GM12878 (cell line): ENCODE results near the gene DGKB. TPM values are rescaled to one million over a fixed set of nuclear protein-coding genes. Genes with fewer than 3 reads are reported as not detected.

Source experiments
- ATAC-seq: fragments of 200-7000 bp; cut with Tn5 transposase; 3 replicates; pipeline ENCODE4 v1.9.1; 2020; ENCODE audit warnings: mild to moderate bottlenecking, moderate library complexity
- BruUV-seq: library from RNA; stranded (reverse); fragments of 400-500 nt; replicated peaks from 2 replicates; lab custom pipeline; 2021; lab: Mats Ljungman, UMichigan
- CTCF ChIA-PET: fragments of 300-600 bp; sonication (Branson Sonifier 250); formaldehyde crosslinking; extraction: SDS; loops from one replicate; lab custom pipeline; 2021; ENCODE audit warnings: inconsistent platforms; lab: Yijun Ruan, JAX
- POLR2A ChIA-PET: fragments of 350-600 bp; formaldehyde crosslinking; extraction: SDS; loops from one replicate; lab custom pipeline; 2021; ENCODE audit warnings: inconsistent platforms; lab: Charles Lee
- RAD21 ChIA-PET: fragments of 300-600 bp; sonication (Branson Sonifier 250); formaldehyde crosslinking; loops from one replicate; lab custom pipeline; 2023; ENCODE audit warnings: antibody characterized with exemption; ENCODE audit not compliant: unreplicated experiment; lab: Charles Lee
- SMC1A ChIA-PET: fragments of 300-600 bp; sonication (Branson Sonifier 250); formaldehyde crosslinking; loops from one replicate; lab custom pipeline; 2023; ENCODE audit not compliant: unreplicated experiment, uncharacterized antibody; lab: Charles Lee
- DNase-seq: peaks from one replicate; pipeline ENCODE4 v3.0.0-alpha.2; 2011; ENCODE audit warnings: low read depth, low spot score
- FAIRE-seq: peaks from 3 replicates; lab custom pipeline; 2011; peaks lifted over from hg19 to GRCh38; lab: Jason Lieb, UNC
- H2AFZ ChIP-seq: 2 replicates; pipeline ENCODE4 v1.6.0; 2011; ENCODE audit warnings: low read depth, low read length, control low read depth; ENCODE audit not compliant: control insufficient read depth
- H3K27ac ChIP-seq: 2 replicates; pipeline ENCODE4 v1.5.1; 2011; ENCODE audit warnings: control low read depth; ENCODE audit not compliant: control insufficient read depth, insufficient read depth
- H3K27me3 ChIP-seq, 2 experiments: replicated peaks in 1 of 2; 2 replicates each; pipeline versions ENCODE4 v1.6.0 to v1.6.1; 2011; ENCODE audit warnings: low read length in 1 of 2; ENCODE audit not compliant: control insufficient read depth in 2 of 2, insufficient read depth in 2 of 2
- H3K36me3 ChIP-seq, 2 experiments: 2 replicates each; pipeline ENCODE4 v1.5.1; 2011; ENCODE audit warnings: low read length in 1 of 2; ENCODE audit not compliant: control insufficient read depth in 2 of 2, insufficient read depth in 2 of 2
- H3K4me1 ChIP-seq: 2 replicates; pipeline ENCODE4 v1.6.1; 2011; ENCODE audit warnings: mild to moderate bottlenecking, low read length, moderate library complexity, mixed read lengths; ENCODE audit not compliant: control insufficient read depth, insufficient read depth
- H3K4me2 ChIP-seq: 2 replicates; pipeline ENCODE4 v1.6.0; 2011; ENCODE audit warnings: control low read depth; ENCODE audit not compliant: control insufficient read depth, insufficient read depth
- H3K4me3 ChIP-seq: fragments of 200-600 bp; sonication (generic); 2 replicates; pipeline ENCODE4 v1.5.1; 2016
- H3K79me2 ChIP-seq: 2 replicates; pipeline ENCODE4 v1.6.0; 2011; ENCODE audit warnings: low read length; ENCODE audit not compliant: control insufficient read depth, insufficient read depth
- H3K9ac ChIP-seq: 2 replicates; pipeline ENCODE4 v1.8.0; 2011; ENCODE audit warnings: low read length, control low read depth, mixed read lengths; ENCODE audit not compliant: control insufficient read depth, insufficient read depth
- H3K9me3 ChIP-seq: replicated peaks from 3 replicates; pipeline ENCODE4 v1.5.1; 2011; ENCODE audit warnings: mild to moderate bottlenecking, low read length; ENCODE audit not compliant: control insufficient read depth, insufficient read depth
- H4K20me1 ChIP-seq: 2 replicates; pipeline ENCODE4 v1.6.0; 2011; ENCODE audit not compliant: control insufficient read depth, insufficient read depth
- CHD1 ChIP-seq: IDR thresholded peaks from 2 replicates; pipeline ENCODE4 v1.6.1; 2012; ENCODE audit warnings: low read depth, low read length, improper control_type of control experiment
- EED ChIP-seq: sonication (generic); IDR thresholded peaks from 2 replicates; pipeline ENCODE4 v1.6.1; 2016; ENCODE audit warnings: antibody characterized with exemption, low read depth
- FOXK2 ChIP-seq: fragments of 450-650 bp; IDR thresholded peaks from 2 replicates; pipeline ENCODE4 v1.6.1; 2017; ENCODE audit warnings: mild to moderate bottlenecking, moderate library complexity
- GABPA ChIP-seq: IDR thresholded peaks from 2 replicates; pipeline ENCODE4 v1.6.1; 2014; ENCODE audit warnings: antibody characterized with exemption, low read depth, mild to moderate bottlenecking, inconsistent platforms
- HCFC1 ChIP-seq: fragments of 150-350 bp; IDR thresholded peaks from 2 replicates; pipeline ENCODE4 v1.6.1; 2014; ENCODE audit warnings: low read length
- HDAC6 ChIP-seq: fragments of 200-600 bp; sonication (generic); IDR thresholded peaks from one replicate; pipeline ENCODE4 v1.8.0; 2017; ENCODE audit warnings: antibody characterized with exemption; ENCODE audit not compliant: unreplicated experiment
- IKZF1 ChIP-seq: fragments of 450-650 bp; conservative IDR thresholded peaks from 2 replicates; pipeline ENCODE4 v1.6.1; 2017; ENCODE audit warnings: antibody characterized with exemption, mild to moderate bottlenecking
- MTA2 ChIP-seq: fragments of 450-650 bp; IDR thresholded peaks from 2 replicates; pipeline ENCODE4 v1.6.1; 2016; ENCODE audit warnings: low read depth, mild to moderate bottlenecking, moderate library complexity
- NR2C1 ChIP-seq: fragments of 450-650 bp; IDR thresholded peaks from 2 replicates; pipeline ENCODE4 v1.6.1; 2017; ENCODE audit warnings: antibody characterized with exemption, mild to moderate bottlenecking, moderate library complexity
- SUPT20H ChIP-seq: IDR thresholded peaks from 2 replicates; pipeline ENCODE4 v1.6.1; 2011; ENCODE audit warnings: low read depth, mild to moderate bottlenecking, low read length, moderate library complexity, borderline replicate concordance; ENCODE audit not compliant: control insufficient read depth
- TBL1XR1 ChIP-seq: IDR thresholded peaks from 2 replicates; pipeline ENCODE4 v1.6.1; 2012; ENCODE audit warnings: low read depth, low read length, improper control_type of control experiment
- TCF12 ChIP-seq: IDR thresholded peaks from 2 replicates; pipeline ENCODE4 v1.6.1; 2011; ENCODE audit warnings: low read depth, mild to moderate bottlenecking, low read length
- WGBS: methylation state at CpG from one replicate; pipeline ENCODE4 v1.1.6; 2016; ENCODE audit warnings: low lambda C conversion rate; ENCODE audit not compliant: insufficient replicate concordance, insufficient coverage; ENCODE audit errors: missing lambda C conversion rate; 5-methylcytosine and 5-hydroxymethylcytosine counted together
- in situ Hi-C: fragments of 300-500 bp; cut with MboI; formaldehyde crosslinking; loops from 9 replicates; pipeline ENCODE4 v1.14.3; 2018; ENCODE audit warnings: mixed read lengths
- intact Hi-C: fragments of 100-400 bp; cut with micrococcal nuclease; formaldehyde crosslinking; loops from one replicate; pipeline ENCODE4 v1.14.2; 2022; ENCODE audit not compliant: unreplicated experiment
- polyA plus RNA-seq, 11 experiments: library from polyadenylated mRNA; depleted of rRNA in 4 of 11; unstranded in 6 of 11; stranded (reverse) in 5 of 11; fragments of >200 nt; fragmentation: Nextera tagmentation in 4 of 11; fragmentation: Illumina TruSeq in 1 of 11; extraction: Ambion mirVana in 4 of 11; extraction: Trizol in 1 of 11; gene quantifications; 1 replicate in 1 of 11; 2 replicates in 10 of 11; pipeline versions ENCODE4 v1.2.1 to v1.2.3, GENCODE V29; 2011 to 2016; ENCODE audit warnings: inconsistent platforms in 2 of 11, missing spikeins in 2 of 11, low read depth in 1 of 11
- total RNA-seq, 4 experiments: library from RNA; depleted of rRNA in 3 of 4; stranded (reverse); fragments of >200 nt in 3 of 4; fragmentation: Illumina TruSeq in 1 of 4; extraction: Trizol in 1 of 4; gene quantifications; 2 replicates each; pipeline versions ENCODE4 v1.2.1 to v1.2.3, GENCODE V29; 2013 to 2021
- TF ChIP-seq, protein P1 (sequence below): fragments of 450-650 bp; IDR thresholded peaks from 2 replicates; pipeline ENCODE4 v1.6.1; 2017; ENCODE audit warnings: low read depth, mild to moderate bottlenecking, moderate library complexity
- TF ChIP-seq, protein P2 (sequence below): fragments of 450-650 bp; formaldehyde crosslinking; IDR thresholded peaks from 2 replicates; pipeline ENCODE4 v1.4.0; 2020; ENCODE audit warnings: mild to moderate bottlenecking, moderate library complexity
- TF ChIP-seq, protein P3 (sequence below): fragments of 450-650 bp; IDR thresholded peaks from 2 replicates; pipeline ENCODE4 v1.6.1; 2016; ENCODE audit warnings: mild to moderate bottlenecking
- TF ChIP-seq, protein P4 (sequence below): fragments of 450-650 bp; IDR thresholded peaks from 2 replicates; pipeline ENCODE4 v1.6.1; 2017; ENCODE audit warnings: borderline replicate concordance

The DGKB gene
- total and polyA plus RNA-seq, 10 of the 15 experiments (the other 5 are each of a cell fraction or from before 2014, with no cell fraction given): 0.02 to 0.10 (median 0.04) TPM; not detected in 6

DNA sequence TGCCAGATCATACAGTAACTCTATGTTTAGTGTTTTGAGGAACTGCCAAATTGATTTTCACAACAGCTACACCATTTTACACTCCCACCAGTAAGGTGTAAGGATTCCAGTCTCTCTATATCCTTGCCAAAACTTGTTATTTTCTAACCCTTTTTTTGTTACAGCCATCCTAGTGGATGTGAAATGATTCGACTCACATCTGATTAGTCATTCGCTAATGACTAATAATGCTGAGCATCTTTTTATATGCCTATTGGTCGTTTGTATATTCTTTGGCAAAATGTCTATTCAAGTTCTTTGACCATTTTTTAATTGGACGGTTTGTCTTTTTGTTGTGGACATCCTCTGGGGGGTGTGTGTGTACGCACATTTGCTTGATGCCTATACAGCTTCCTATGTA, 142.8 kb downstream of the DGKB start:
- intact Hi-C loops (no loop called here), in situ Hi-C loops (no loop called here)
- FAIRE-seq: no peak
- ChIA-PET RAD21 (no interaction called here), SMC1A (interaction anchor here (0.9 kb wide), 1 partner anchor 42 kb away, joined by 4 read pairs; no protein-coding TSS in a partner anchor), POLR2A (no interaction called here), CTCF (interaction anchor here (1.0 kb wide), 1 partner anchor 11 kb away, joined by 3 read pairs; no protein-coding TSS in a partner anchor)
- Histone ChIP-seq H3K9me3 (no peaks in the 10 kb centered on the region), H3K27ac (no peak overlapping the region), H2AFZ (no peak overlapping the region), H4K20me1 (no peaks in the 10 kb centered on the region), H3K4me1 (no peaks in the 10 kb centered on the region), H3K36me3 (no peaks in the 10 kb centered on the region), H3K4me2 (no peak overlapping the region), H3K79me2 (no peaks in the 10 kb centered on the region), H3K4me3 (no peak overlapping the region), H3K9ac (no peak overlapping the region), H3K27me3 (no peaks in the 10 kb centered on the region)
- 38% methylated on average over 5 of the region's 5 CpGs for WGBS
- ATAC-seq: no peak
- no peak for DNase-seq
- no TSS peak for BruUV-seq
- TF ChIP-seq GABPA (no peak), EED (no peak), CHD1 (no peak), NR2C1 (no peak), TBL1XR1 (no peak), HDAC6 (no peak), MTA2 (no peak), SUPT20H (no peak), IKZF1 (no peak), FOXK2 (no peak), HCFC1 (no peak), TCF12 (no peak)
- TF ChIP-seq, protein P1, sequence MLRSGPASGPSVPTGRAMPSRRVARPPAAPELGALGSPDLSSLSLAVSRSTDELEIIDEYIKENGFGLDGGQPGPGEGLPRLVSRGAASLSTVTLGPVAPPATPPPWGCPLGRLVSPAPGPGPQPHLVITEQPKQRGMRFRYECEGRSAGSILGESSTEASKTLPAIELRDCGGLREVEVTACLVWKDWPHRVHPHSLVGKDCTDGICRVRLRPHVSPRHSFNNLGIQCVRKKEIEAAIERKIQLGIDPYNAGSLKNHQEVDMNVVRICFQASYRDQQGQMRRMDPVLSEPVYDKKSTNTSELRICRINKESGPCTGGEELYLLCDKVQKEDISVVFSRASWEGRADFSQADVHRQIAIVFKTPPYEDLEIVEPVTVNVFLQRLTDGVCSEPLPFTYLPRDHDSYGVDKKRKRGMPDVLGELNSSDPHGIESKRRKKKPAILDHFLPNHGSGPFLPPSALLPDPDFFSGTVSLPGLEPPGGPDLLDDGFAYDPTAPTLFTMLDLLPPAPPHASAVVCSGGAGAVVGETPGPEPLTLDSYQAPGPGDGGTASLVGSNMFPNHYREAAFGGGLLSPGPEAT: no peak
- TF ChIP-seq, protein P2, sequence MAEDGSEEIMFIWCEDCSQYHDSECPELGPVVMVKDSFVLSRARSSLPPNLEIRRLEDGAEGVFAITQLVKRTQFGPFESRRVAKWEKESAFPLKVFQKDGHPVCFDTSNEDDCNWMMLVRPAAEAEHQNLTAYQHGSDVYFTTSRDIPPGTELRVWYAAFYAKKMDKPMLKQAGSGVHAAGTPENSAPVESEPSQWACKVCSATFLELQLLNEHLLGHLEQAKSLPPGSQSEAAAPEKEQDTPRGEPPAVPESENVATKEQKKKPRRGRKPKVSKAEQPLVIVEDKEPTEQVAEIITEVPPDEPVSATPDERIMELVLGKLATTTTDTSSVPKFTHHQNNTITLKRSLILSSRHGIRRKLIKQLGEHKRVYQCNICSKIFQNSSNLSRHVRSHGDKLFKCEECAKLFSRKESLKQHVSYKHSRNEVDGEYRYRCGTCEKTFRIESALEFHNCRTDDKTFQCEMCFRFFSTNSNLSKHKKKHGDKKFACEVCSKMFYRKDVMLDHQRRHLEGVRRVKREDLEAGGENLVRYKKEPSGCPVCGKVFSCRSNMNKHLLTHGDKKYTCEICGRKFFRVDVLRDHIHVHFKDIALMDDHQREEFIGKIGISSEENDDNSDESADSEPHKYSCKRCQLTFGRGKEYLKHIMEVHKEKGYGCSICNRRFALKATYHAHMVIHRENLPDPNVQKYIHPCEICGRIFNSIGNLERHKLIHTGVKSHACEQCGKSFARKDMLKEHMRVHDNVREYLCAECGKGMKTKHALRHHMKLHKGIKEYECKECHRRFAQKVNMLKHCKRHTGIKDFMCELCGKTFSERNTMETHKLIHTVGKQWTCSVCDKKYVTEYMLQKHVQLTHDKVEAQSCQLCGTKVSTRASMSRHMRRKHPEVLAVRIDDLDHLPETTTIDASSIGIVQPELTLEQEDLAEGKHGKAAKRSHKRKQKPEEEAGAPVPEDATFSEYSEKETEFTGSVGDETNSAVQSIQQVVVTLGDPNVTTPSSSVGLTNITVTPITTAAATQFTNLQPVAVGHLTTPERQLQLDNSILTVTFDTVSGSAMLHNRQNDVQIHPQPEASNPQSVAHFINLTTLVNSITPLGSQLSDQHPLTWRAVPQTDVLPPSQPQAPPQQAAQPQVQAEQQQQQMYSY (CRISPR knock-in tag): no peak
- TF ChIP-seq, protein P3, sequence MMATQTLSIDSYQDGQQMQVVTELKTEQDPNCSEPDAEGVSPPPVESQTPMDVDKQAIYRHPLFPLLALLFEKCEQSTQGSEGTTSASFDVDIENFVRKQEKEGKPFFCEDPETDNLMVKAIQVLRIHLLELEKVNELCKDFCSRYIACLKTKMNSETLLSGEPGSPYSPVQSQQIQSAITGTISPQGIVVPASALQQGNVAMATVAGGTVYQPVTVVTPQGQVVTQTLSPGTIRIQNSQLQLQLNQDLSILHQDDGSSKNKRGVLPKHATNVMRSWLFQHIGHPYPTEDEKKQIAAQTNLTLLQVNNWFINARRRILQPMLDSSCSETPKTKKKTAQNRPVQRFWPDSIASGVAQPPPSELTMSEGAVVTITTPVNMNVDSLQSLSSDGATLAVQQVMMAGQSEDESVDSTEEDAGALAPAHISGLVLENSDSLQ: no peak
- TF ChIP-seq, protein P4, sequence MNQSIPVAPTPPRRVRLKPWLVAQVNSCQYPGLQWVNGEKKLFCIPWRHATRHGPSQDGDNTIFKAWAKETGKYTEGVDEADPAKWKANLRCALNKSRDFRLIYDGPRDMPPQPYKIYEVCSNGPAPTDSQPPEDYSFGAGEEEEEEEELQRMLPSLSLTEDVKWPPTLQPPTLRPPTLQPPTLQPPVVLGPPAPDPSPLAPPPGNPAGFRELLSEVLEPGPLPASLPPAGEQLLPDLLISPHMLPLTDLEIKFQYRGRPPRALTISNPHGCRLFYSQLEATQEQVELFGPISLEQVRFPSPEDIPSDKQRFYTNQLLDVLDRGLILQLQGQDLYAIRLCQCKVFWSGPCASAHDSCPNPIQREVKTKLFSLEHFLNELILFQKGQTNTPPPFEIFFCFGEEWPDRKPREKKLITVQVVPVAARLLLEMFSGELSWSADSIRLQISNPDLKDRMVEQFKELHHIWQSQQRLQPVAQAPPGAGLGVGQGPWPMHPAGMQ: no peak
